Osteoblast (primary cell): ENCODE results near the gene PEX7. TPM values are rescaled to one million over a fixed set of nuclear protein-coding genes. Genes with fewer than 3 reads are reported as not detected.

Experiments used
- DNase-seq: peaks from one replicate; pipeline ENCODE4 v3.0.0; 2011; ENCODE audit warnings: low spot score, mixed read lengths; ENCODE audit not compliant: insufficient read length; ENCODE audit errors: missing footprints
- H2AFZ ChIP-seq: 2 replicates; pipeline ENCODE4 v1.6.0; 2011; ENCODE audit warnings: mild to moderate bottlenecking, low read length
- H3K27ac ChIP-seq: 2 replicates; pipeline ENCODE4 v1.5.1; 2011; ENCODE audit warnings: mild to moderate bottlenecking, low read depth, low read length, moderate library complexity
- H3K27me3 ChIP-seq: 2 replicates; pipeline ENCODE4 v1.6.0; 2012; ENCODE audit warnings: mild to moderate bottlenecking, control low read depth, inconsistent platforms, low read length, moderate library complexity; ENCODE audit not compliant: insufficient read depth
- H3K36me3 ChIP-seq: 2 replicates; pipeline ENCODE4 v1.5.1; 2011; ENCODE audit warnings: mild to moderate bottlenecking, low read length, control low read depth, moderate library complexity; ENCODE audit not compliant: insufficient read depth
- H3K4me1 ChIP-seq: 2 replicates; pipeline ENCODE4 v1.5.1; 2011; ENCODE audit warnings: mild to moderate bottlenecking, low read length, control low read depth, moderate library complexity; ENCODE audit not compliant: insufficient read depth
- H3K4me2 ChIP-seq: 2 replicates; pipeline ENCODE4 v1.6.0; 2011; ENCODE audit warnings: mild to moderate bottlenecking, low read length; ENCODE audit not compliant: insufficient read depth
- H3K4me3 ChIP-seq: fragments of 200-600 bp; sonication (generic); 3 replicates; pipeline ENCODE4 v1.5.1; 2012; ENCODE audit warnings: mild to moderate bottlenecking, low read length, inconsistent platforms; ENCODE audit not compliant: insufficient read depth
- H3K79me2 ChIP-seq: 2 replicates; pipeline ENCODE4 v1.6.0; 2012; ENCODE audit warnings: mild to moderate bottlenecking, low read length, control low read depth, inconsistent platforms; ENCODE audit not compliant: insufficient read depth
- H3K9me3 ChIP-seq: 2 replicates; pipeline ENCODE4 v1.5.1; 2011; ENCODE audit warnings: low read depth, low read length, control low read depth
- H4K20me1 ChIP-seq: 2 replicates; pipeline ENCODE4 v1.6.0; 2012; ENCODE audit warnings: mild to moderate bottlenecking, low read length, control low read depth; ENCODE audit not compliant: insufficient read depth
- CTCF ChIP-seq: IDR thresholded peaks from 2 replicates; pipeline ENCODE4 v1.5.1; 2011; ENCODE audit warnings: mild to moderate bottlenecking, low read depth, low read length, moderate library complexity; ENCODE audit errors: extremely low read depth
- small RNA-seq: library from RNA; depleted of rRNA; stranded (forward); fragments of <200 nt; gene quantifications from one replicate; pipeline ENCODE3, GENCODE V24; 2012
- total RNA-seq: library from RNA; depleted of rRNA; stranded (reverse); fragments of >200 nt; gene quantifications from 2 replicates; pipeline ENCODE4 v1.2.3, GENCODE V29; 2012

The PEX7 gene
- total RNA-seq, 1 donor, result 5.4 TPM

- H3K79me2 ChIP-seq, result no peaks in the 10 kb centered on the region
- no peak for TF ChIP-seq CTCF
- no peaks in the 10 kb centered on the region for H3K9me3 ChIP-seq
- no peak for DNase-seq
- H3K27ac ChIP-seq, result no peak overlapping the region
- H3K4me3 ChIP-seq, result no peak overlapping the region
- no peaks in the 10 kb centered on the region for H3K36me3 ChIP-seq
- no peak overlapping the region for H3K4me2 ChIP-seq
- H4K20me1 ChIP-seq, result no peaks in the 10 kb centered on the region
- no peak overlapping the region for H2AFZ ChIP-seq
- no peaks in the 10 kb centered on the region for H3K4me1 ChIP-seq
- H3K27me3 ChIP-seq, result peaks cover 5% of the 10 kb centered on the region
These were observed 140.9 kb downstream of the PEX7 start for GRCh38 chr6:136963259-136963658.

Small RNA genes lying within 50 kb of the gene (small RNA-seq; reads per million reads assigned to genes)
- gene RF00019 (not detected), gene RF00443 (not detected)

Other genes with a start within 250 kb of the PEX7 start
- 7.4 and 8.3 TPM in 2 replicates for gene MAP3K5, start 30.1 kb upstream of the PEX7 start, total RNA-seq
- not detected in 2 replicates for gene SLC35D3, start 99.7 kb downstream of the PEX7 start, total RNA-seq
- 0.29 and 0.36 TPM in 2 replicates for gene IL20RA, start 222.4 kb downstream of the PEX7 start, total RNA-seq